Sigmoid colon (tissue), 4 donors: ENCODE data around the gene SELENOK.

ENCODE experiments used
- POLR2A ChIP-seq, 2 donors: fragments of 450-650 bp; IDR thresholded peaks; one replicate each; pipeline ENCODE4 v1.6.1; 2016; ENCODE audit warnings: antibody characterized with exemption in 2 of 2, mild to moderate bottlenecking in 2 of 2, moderate library complexity in 2 of 2
- POLR2AphosphoS5 ChIP-seq, 4 donors: sonication (generic); formaldehyde crosslinking; IDR thresholded peaks; one replicate each; pipeline ENCODE4 v1.6.1; 2017; ENCODE audit warnings: antibody characterized with exemption in 4 of 4
- TF ChIP-seq, protein P1 (sequence below), 4 experiments: fragments of 450-650 bp in 3 of 4; fragments of 200-600 bp in 1 of 4; IDR thresholded peaks; one replicate each; pipeline ENCODE4 v1.5.1; 2016 to 2019; ENCODE audit warnings: antibody characterized with exemption in 4 of 4, mild to moderate bottlenecking in 3 of 4, moderate library complexity in 2 of 4

DNA sequence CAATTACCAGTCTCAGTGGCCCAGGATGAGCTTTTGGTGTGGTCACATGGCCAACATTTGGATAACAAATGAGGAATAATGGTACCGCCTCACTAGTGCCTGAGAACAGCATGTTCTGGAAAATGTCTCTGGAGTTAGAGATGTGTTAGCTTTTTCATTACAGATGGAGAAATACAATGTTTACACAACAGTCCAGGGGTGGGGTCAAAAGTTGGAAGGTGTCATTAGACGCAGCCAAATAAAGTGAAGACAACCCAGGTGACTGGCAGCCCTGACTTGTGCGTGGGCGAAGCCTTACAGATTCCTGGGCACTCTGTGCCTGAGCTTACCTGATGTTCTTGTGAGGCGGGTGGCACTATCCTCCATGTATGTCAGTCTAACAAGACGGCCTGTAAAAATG lies 32.5 kb downstream of the SELENOK start:
- TF ChIP-seq, protein P1, sequence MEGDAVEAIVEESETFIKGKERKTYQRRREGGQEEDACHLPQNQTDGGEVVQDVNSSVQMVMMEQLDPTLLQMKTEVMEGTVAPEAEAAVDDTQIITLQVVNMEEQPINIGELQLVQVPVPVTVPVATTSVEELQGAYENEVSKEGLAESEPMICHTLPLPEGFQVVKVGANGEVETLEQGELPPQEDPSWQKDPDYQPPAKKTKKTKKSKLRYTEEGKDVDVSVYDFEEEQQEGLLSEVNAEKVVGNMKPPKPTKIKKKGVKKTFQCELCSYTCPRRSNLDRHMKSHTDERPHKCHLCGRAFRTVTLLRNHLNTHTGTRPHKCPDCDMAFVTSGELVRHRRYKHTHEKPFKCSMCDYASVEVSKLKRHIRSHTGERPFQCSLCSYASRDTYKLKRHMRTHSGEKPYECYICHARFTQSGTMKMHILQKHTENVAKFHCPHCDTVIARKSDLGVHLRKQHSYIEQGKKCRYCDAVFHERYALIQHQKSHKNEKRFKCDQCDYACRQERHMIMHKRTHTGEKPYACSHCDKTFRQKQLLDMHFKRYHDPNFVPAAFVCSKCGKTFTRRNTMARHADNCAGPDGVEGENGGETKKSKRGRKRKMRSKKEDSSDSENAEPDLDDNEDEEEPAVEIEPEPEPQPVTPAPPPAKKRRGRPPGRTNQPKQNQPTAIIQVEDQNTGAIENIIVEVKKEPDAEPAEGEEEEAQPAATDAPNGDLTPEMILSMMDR (IDR thresholded peaks at IDR 0.05) = no peak
- TF ChIP-seq POLR2AphosphoS5 (IDR thresholded peaks at IDR 0.05) = peak in 1 of 4 donors; percentile 50
- no peak for TF ChIP-seq POLR2A (IDR thresholded peaks at IDR 0.05)
